Measurements from ENCODE around the gene CLN3.

- TF ChIP-seq, protein P1, sequence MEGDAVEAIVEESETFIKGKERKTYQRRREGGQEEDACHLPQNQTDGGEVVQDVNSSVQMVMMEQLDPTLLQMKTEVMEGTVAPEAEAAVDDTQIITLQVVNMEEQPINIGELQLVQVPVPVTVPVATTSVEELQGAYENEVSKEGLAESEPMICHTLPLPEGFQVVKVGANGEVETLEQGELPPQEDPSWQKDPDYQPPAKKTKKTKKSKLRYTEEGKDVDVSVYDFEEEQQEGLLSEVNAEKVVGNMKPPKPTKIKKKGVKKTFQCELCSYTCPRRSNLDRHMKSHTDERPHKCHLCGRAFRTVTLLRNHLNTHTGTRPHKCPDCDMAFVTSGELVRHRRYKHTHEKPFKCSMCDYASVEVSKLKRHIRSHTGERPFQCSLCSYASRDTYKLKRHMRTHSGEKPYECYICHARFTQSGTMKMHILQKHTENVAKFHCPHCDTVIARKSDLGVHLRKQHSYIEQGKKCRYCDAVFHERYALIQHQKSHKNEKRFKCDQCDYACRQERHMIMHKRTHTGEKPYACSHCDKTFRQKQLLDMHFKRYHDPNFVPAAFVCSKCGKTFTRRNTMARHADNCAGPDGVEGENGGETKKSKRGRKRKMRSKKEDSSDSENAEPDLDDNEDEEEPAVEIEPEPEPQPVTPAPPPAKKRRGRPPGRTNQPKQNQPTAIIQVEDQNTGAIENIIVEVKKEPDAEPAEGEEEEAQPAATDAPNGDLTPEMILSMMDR (IDR thresholded peaks at IDR 0.05; ENCODE audit: insufficient read depth, low read length, poor library complexity, severe bottlenecking), result no peak
- no peak for TF ChIP-seq EZH2phosphoT487 (conservative IDR thresholded peaks at IDR 0.05; ENCODE audit: low read length)
These were observed 2.4 kb upstream of the CLN3 start, which contains the start of gene APOBR for GRCh38 chr16:28494121-28494851.

Data from SU-DHL-6 (cell line).